GM19372 (cell line): ENCODE results near the gene PRDM7.
"Not testable (repeated sequence)": the region's sequence is repeated elsewhere in the genome, so short reads cannot be mapped to it uniquely, and the experiment has no call there.

Source experiments
- ATAC-seq: cut with Tn5 transposase; IDR thresholded peaks from one replicate; pipeline ENCODE4 v1.9.1; 2021; ENCODE audit warnings: mild to moderate bottlenecking, low read depth, moderate library complexity; ENCODE audit not compliant: unreplicated experiment

PRDM7 gene

DNA sequence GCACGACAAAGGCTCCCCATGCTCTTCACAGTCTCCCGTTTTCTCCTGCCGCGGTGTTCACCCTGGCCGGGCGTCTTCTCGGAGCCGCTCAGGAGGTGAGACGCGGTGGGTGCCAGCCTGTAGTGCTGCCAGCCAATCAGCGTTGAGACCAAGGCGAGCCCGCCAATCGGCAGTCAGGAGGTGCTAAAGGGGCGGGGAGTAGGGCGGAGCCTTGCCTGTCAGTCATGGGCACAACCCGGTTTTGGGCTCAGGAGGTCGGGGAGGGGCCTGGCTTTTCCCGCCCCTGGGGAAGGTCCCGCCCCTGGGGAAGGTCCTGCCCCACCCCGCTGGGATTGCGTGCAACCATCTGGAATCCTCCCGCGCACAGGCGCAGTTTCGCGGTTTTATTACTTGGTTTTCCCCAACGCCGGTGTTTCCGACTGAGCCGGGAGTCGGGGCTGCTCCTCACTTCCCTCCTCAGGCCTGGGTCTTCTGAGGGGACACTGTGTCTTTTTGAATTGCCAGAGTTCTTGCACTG is at the start of gene PRDM7:
PRDM7 (minus strand) TSS at position 92 of the 517 bp plus-strand sequence. CDS start 1,421 bp downstream, outside the sequence.
- peak; percentile 88 for ATAC-seq

DNA sequence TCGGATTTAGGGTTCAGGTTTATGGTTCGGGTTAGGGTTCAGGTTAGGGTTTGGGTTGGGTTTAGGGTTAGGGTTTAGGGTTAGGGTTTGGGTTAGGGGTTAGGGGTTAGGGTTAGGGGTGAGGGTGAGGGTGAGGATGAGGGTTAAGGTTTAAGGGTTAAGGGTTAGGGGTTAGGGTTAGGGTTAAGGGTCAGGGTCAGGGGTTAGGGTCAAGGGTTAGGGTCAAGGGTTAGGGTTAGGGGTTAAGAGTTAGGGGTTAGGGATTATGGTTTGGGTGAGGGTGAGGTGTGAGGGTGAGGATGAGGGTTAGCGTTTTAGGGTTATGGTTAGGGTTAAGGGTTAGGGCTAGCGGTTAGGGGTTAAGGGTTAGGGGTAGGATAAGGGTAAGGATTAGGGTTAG is 44.7 kb upstream of the PRDM7 start:
- ATAC-seq, result not testable (repeated sequence)

DNA sequence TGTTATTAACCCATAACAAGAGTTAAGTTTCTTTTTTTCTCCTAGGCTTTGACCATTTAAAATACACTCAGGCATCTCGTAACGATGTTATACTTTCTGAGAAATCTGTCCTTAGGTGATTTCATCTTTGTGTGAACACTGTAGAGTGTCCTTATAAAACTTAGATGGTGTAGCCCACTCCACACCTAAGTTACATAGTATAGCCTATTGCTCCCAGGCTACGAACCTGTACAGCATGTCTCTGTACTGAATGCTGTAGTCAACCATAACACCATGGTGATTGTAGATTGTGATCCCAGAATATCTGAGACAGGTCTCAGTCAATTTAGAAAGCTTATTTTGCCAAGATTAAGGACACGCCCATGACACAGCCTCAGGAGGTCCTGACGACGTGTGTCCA is 30.5 kb upstream of the PRDM7 start:
- ATAC-seq, result not testable (repeated sequence)

DNA sequence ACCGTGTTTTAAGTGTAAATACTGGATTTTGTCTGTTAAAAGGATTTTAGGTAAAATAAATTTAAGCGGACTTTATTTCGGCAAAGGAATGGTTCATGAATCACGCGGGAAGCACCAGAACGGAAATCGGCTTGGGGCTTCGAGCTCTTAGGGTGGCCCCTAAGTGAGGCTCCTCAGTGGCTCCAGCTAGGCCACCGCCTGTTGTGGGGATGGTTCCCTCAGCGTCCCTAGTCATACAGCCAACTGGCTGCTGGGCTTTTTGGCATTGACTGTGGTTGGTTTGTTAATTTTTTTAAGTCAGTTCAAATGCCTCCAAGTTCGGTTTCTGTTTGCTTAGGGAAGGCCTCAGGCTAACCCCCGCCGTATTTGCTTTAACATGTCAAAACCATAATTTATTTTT is 29.9 kb upstream of the PRDM7 start:
- ATAC-seq, result not testable (repeated sequence)

DNA sequence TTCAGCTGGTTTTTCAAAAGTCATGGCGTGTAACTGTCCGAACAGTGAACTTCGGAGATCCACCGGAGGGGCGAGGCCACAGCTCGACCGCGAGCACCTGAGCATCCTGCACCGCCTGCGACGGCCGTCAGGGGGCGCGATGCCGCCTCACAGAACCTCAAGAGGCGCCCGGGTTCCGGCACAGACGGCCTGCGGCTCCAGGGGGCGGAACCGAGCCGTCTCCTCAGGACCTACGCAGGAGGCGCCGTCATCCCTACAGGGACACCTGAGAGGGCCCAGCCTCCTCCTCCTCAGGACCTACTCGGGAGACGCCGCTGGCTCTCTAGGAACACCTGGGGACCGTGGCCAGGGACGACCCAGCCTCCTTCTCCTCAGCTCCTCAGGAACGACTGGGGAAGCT is 29.1 kb upstream of the PRDM7 start:
- not testable (repeated sequence) for ATAC-seq

DNA sequence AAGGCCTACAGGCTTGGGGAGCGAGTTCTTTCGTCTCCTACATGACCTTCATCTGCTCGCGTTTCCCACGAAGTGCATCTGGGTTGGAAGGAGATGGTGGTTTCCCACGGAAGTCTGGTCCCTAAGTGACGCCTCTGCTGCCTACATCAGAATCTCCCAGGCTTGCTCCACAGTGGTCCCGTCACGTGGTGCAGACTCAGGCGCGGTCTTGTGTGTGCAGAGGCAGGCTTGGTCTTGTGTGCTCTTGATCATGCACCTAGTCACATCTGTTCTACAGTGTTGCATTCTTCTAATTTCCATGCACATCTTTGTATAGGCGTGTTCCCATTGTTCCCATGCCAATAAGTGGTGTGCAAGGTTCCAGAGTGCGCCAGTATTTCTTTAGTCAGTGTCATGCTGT is 27.6 kb upstream of the PRDM7 start:
- ATAC-seq, result not testable (repeated sequence)

DNA sequence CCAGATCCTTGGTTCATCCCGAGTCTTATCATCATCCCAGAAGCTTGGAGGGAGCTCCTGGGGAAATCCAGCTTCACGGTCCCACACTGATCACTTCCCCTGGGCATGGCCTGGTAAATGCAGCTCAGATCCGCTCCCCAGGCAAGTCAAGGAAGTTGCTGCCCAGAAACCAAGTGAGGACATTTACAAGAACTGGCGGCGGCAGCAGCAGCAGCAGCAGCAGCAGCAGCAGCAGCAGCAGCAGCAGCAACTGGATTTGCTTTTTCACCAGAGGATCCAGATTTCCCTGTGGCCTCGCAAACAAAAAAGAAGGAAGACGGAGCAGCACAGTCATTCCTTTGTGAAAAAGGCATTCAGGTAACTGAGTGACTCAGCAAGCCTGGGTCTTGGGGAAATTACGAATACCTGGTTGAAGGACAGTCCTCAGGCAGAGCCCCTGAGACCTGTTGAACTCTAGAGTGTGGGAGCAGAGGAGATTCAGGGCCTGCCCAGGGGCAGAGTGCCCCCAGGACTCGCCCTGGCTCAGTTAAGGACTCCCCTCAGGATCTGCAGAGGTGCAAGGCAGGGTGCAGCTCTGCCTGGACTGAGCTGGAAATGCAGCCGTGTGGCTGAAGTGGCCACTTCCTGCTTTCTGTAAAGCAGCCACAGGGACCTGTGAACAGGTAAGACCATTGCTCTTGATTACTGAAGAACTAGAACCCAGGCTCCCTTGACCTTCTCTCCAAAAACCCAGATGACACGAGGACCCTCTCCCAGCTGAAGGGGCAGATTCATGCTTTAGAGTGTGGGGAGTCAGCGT is 25.2 kb upstream of the PRDM7 start:
- ATAC-seq, result not testable (repeated sequence)

DNA sequence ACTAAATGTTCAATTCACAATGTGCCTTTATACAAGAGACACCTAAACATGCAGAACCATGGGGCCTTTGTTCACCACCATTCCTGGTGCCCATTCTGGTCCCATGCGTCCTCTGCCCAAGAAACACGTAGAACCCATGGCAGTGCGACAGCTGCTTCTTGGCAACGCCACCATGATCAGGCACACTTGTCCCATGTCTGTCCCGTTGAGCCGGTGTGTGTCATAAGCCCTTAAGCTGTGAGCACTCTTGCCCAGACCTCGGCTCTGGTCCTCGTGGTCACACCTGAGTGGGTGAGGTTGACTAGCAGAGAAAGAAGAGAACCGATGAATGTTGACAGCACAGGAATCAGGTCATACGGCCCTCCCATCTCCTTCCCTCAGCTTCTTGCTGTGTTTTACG is 24.2 kb upstream of the PRDM7 start:
- ATAC-seq, result not testable (repeated sequence)

DNA sequence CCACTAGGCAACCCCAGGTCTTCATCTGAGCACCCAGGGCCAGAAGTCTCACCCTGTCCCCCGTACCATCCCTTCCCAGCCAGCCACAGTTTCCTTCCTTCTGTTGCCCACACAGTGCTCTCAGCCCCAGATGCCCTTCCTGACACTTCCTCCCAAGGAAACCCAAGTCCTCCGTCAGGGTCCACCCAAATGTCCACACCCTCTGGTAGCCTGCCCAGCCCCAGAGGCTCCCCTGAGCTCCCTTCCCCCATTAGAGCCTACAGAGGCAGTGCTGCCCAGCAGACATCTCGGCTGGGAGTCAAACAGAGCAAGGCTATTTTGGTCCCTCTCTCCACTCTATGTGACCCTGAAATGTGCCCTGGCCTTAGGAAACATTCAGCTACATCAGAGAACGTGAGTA is 23.7 kb upstream of the PRDM7 start:
- ATAC-seq, result not testable (repeated sequence)

DNA sequence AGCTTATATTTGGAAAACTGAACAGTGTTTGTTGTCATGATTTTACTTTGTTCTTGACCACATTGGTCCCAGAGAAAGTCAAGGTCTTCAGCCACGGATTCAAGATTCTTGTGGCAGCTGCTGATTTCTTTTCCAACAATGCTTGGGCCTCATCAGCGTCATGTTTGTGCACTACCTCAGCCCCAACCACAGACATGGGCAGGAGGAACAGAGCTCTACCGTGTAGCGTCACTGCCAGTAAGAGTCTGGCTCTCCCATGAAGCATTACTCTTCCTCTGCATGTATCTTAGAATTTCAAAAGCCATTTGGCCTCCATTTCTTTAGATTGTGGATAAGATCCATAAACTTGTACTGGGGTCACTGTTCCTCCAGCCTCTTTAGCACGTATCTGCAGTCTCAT is 23.1 kb upstream of the PRDM7 start:
- ATAC-seq, result not testable (repeated sequence)

DNA sequence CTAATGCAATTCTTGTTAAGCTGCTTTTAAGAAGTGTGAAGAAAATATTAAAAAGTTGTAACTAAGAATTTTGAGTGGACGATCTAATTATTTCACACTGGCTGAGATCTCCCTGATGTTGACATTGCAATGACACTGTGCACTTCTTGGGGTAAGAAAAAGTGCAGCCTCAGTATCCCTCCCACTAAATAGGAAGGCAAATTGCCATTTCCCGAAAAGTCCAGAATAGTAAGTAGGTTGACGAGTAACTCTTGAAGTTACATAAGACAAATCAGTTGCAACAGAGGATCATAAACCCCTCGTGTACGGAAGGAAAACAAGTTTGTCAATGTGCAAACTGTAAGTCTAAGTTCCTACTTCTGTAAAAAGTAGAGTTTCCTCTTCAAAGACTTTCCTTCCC is 21.8 kb upstream of the PRDM7 start:
- ATAC-seq, result not testable (repeated sequence)

DNA sequence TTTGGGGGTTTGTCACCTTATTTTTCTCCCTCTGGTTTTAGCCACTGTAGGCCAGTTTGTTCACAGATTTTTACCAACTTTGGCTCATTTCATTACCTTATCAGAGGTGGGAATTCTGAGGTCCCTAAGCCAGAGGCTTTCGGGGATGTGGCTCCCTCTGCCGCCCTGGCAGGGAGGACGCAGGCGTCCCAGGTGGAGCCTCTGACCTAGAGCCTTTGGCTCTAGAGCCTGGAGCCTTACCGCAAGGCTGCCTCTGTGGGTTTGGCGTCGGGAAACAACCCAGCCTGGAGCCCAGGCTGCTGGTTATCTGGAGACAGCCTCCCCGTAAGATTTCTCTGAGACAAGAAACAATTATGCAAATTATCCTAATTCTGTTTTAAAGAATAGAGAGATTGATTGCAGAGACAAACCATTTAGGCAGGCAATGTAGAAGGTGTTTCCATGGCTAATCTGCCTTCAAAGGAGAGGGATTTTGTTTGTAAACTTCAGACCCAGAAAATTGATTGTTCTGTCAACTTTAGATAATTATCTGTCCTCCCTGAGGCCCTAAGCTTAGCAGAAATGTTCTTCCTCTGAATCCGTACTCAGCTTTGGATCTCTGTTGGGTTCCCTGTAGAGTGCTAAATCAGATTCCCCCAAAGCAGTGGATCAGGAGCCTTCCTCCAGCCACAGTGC is 20.0 kb upstream of the PRDM7 start:
- ATAC-seq, result not testable (repeated sequence)

DNA sequence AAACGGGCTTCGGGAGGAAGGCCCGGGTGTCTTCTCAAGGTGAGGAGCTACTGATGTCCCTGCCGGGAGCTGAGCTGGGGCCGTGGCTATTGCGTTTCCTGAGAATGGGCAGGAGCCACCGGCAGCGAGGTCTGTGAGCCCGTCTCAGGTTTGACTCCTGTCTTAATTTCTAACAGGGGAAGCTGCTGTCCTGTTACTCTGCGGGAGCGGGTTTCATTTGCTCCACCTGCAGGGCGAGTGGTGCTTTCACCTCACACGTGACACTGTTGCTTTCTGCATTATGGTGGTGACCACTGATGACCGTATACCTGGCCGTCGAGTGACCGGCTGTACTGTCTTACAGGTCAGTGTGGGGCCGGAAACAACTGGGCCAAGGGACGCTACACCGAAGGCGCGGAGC is 17.7 kb upstream of the PRDM7 start:
- ATAC-seq, result not testable (repeated sequence)

DNA sequence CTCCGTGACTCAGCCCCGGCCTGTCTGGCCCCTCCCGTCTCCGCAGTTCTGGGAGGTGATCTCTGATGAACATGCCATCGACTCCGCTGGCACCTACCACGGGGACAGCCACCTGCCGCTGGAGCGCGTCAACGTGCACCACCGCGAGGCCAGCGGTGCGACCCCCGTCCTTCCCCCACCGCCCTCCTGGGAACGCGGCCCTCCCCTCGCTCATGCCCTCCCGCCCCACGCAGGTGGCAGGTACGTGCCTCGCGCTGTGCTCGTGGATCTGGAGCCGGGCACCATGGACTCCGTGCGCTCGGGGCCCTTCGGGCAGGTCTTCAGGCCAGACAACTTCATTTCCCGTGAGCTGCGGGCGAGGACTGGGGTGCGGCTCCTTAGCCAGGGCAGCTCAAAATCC is 17.2 kb upstream of the PRDM7 start:
- ATAC-seq, result not testable (repeated sequence)

DNA sequence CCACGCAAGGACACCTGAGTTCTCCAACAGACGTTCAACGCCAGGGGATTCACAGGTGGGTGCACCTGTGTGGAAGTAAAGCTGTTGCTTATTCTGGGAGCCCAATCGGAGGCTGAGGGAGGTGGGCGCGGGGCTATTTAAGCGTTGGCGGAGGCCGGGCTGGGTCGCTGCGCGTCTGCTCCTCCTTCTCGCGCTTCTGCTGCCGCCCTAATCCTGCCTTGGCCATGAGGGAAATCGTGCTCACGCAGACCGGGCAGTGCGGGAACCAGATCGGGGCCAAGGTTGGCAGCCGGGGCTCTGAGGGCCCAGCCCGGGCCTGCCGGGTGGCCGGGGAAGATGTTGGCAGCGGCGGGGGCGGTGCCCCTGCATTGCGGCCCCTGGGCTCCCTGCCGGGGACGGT is 16.7 kb upstream of the PRDM7 start:
- ATAC-seq, result not testable (repeated sequence)

DNA sequence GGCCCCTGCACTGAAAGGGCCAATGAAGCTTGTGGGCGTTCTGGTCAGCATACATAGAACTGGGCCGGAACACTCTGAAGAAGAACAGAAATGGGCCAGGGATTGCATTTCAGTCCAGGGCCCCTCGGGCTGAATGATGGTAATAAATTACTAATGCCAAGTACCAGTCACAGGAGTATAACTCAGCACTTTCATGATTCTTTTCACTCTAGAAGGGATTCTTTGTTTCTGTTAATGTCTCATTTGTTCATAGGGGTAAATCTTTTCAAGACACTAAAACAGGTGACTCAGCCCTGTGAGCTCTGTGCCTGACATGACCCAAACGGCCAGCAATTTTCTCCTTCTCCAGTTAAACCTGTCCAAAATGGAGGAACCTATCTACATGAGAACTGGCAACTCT is 15.7 kb upstream of the PRDM7 start:
- not testable (repeated sequence) for ATAC-seq

DNA sequence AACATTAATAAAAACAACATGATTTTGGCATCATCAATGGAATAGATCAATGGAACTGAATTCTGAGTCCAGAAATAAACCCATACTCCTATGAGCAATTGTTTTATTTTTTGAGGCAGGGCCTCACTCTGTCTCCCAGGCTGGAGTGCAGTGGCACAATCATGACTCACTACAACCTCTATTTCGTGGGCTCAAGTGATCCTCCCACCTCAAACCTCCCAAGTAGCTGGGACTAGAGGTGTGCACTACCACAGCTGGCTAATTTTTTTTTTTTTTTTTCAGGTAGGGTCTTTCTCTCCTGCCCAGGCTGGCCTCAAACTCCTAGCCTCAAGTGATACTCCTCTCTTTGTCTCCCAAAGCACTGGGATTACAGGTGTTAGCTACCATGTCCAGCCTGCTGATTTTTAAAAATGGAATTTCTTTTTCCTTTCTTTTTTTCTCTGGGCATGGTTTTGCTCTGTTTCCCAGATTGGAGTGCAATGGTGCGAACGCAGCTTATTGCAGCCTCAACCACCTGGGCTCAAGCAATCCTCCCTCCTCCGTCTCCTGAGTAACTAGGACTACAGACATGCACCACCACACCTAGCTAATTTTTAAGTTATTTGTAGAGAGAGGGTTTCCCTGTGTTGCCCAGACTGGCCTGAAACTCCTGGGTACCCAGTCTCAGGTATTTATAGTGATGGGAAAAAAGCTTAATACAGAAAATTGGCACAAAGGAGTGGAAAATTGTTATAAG is 7.3 kb upstream of the PRDM7 start:
- no peak for ATAC-seq

DNA sequence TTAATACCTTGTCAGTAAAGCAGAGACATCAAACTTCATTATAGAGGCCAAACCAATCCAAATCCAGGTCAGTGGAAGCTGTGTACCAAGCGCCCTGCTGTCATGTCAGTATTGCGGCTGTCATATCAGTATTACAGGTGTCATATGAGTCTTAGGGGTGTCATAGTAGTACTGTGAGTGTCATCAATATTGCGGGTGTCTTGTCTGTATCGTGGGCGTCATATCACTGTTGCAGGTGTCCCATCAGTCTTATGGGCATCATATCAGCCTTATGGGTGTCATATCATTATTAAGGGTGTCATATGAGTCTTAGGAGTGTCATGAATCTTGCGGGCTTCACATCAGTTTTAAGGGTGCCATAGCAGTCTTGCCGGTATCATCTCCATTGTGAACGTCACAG is 6.0 kb upstream of the PRDM7 start:
- no peak for ATAC-seq

DNA sequence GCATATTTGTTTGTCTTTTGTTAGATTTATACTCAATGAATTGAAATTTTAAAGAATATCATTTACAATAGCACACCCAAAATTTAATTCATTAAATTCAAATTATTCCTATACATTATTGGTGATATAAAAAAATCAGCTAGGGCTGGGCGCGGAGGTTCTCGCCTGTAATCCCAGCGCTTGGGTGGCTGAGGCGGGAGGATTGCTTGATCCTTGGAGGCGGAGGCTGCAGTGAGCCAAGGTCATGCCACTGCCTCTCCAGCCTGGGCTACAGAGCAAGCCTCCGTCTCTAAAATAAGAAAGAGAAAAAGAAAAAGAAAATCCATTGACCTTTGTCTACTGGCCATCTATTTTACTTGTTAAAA is 4.5 kb upstream of the PRDM7 start:
- no peak for ATAC-seq

DNA sequence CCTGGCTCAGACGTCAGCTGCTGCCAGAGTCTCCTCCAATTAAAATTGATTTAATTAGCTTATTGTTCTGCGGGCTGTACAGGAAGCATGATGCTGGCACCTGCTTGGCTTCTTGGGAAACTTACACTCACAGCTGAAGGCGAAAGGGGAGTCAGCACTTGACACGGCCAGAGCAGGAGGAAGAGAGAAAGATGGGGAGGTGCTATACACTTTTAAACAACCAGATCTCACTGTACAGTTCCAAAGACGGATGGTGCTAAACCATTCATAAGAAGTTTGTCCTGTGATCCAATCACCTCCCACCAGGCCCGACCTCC is 1.4 kb upstream of the PRDM7 start:
- no peak for ATAC-seq
